ENCODE measurements around the gene TMSB4X.
"Not testable (repeated sequence)": the region's sequence is repeated elsewhere in the genome, so short reads cannot be mapped to it uniquely, and the experiment has no call there.

TMSB4X gene

DNA sequence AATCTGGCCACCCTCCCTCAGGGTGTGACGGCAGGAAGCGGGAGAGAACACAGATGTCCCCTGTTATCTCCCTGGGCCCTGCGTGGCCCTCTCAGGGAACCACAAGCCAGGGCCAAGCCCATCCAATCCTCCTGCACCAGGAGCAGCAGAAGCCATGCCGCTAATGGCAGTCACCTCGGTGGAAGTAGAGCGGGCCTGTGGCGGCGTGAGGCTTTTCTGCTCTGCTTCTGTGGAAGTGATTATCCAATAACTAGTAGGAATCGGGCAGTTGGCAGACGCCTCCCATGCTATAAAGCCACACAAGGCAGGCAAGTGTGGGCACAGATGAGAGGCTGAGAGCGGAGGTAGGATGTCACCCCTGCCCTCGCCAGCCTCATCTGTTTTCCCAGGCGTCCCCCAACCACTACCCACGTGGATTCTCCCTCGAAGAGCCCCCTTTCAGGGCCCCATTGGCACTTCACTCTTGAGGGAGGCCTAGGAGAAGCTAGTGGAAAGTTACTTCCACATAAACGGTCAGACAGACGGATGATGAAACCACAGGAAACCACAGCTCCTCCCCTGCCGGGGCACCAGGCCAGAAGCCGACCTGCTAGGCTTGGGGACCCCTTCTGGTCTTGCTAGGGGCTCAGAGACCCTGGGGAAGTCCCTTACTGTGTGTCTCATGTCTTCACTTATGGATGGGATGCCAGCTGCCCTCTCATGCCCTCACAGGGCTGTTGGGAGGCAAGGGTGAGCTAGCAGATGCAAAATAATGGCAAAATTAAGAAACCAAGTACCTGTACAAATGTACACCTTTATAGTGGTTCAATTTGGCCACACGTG is 18.8 kb upstream of the TMSB4X start:
- DNase-seq, result no peak

DNA sequence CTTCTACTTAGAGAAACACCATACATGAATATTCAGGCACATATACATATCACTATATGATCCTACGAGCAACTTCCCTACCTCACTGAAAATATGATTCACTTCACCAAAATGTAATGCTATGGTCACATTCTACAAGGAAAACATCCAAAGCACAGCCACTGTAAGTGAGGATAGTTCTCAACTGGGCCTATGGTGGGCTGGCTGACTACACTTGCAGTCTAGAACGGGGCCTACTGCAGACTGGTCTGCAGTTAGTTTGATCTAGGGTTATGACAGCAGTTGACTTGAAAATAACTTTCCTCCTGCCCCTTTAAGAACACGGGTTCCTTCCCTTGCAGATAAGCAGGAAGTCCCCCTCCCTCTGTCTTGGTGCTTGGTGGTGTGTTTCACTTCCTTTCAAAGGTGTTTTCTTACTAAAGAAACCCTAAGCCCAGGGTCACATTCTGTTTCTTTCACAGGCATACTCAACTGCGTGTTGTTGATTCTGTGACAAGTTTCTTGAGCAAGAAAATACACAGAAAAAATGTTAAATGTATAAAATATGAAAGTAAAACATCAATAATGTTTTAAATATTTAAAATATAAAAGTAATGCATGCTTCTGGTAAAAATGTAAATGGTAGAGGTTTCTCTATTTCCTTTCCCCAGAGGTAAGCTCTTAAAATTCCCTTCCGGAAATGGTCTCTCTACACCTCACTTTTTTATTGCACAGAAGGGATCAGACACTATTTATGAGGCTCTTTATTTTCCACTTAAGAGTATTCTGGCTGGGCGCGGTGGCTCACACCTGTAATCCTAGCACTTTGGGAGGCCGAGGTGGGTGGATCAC is 18.0 kb upstream of the TMSB4X start:
- DNase-seq, result no peak

DNA sequence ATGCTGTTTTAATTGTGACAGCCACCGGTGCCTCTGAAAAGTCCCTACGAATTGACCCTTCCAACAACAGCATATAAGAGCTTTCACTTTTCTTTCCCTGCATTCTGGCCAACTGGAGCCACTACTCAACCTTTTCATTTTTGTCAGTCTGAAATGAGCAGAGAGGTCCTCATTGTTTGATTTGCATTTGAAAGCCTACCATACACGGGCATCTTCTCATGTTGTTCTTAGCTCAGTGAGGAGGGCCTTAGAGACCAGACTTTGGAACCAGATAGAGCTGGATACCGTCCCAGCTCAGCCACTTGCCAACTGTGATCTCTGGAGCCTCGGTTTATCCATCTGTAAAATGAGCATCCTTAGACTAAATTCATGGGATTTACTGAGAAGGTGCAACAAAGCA is 16.9 kb upstream of the TMSB4X start:
- DNase-seq, result no peak

DNA sequence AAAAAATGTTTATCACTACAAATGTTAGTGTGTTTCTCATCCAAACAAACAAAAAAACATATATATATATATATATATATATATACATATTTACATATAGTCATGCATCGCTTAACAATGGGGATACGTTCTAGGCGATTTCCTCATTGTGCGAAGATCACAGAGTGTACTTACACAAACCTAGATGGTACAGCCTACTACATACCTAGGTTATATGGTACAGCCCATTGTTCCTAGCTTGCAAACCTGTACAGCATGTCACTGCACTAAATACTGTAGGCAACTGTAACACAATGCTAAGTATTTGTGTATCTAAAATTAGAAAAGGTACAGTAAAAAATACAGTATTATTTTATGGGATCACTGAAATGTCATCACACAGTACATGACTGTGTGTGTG is 16.4 kb upstream of the TMSB4X start:
- DNase-seq, result no peak

DNA sequence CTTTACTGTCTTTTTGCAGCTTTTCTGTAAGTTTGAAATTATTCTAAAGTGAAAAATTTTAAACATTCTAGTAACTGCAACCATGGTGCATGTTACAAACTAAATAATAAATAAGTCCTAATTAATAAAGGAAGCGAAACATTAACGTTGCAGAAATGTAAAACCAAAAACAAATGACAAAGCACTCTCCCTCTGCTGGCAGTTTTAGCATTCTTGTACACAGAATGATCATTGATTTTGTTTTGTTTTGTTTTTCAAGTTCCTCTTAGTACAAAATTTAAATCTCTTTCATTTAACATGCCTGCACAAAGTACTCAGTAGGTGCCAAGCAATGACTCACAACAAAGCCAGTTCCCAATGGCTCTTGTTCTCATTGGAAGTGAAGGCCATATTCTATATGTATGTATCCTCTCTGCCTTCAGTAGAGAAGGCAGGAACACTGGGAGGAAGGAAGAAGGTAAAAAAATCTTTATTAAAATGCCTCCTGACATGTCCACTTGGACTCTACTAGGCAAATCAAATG is 13.7 kb upstream of the TMSB4X start:
- DNase-seq, result no peak

DNA sequence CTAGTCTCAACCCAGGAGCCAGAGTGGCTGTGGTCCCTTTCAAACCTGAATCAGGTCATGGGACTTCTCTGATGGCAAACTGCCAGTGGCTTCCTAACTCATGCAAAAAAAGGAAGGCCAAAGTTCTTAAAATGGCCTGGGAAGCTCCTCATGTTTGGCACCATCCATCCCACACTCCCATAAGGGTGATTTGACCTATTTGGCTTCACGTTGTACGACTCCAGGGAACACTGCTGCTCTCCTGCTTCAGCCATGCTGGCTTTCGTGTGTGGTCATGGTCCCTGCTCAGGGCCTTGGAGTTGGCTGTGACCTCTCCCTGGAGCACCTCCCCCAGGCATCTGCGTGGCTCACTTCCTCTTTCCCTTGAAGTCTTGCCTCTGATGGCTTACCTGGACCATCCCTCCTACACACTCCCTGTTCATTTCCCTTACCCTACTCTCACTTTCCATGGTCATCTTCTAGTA is 12.8 kb upstream of the TMSB4X start:
- no peak for DNase-seq

DNA sequence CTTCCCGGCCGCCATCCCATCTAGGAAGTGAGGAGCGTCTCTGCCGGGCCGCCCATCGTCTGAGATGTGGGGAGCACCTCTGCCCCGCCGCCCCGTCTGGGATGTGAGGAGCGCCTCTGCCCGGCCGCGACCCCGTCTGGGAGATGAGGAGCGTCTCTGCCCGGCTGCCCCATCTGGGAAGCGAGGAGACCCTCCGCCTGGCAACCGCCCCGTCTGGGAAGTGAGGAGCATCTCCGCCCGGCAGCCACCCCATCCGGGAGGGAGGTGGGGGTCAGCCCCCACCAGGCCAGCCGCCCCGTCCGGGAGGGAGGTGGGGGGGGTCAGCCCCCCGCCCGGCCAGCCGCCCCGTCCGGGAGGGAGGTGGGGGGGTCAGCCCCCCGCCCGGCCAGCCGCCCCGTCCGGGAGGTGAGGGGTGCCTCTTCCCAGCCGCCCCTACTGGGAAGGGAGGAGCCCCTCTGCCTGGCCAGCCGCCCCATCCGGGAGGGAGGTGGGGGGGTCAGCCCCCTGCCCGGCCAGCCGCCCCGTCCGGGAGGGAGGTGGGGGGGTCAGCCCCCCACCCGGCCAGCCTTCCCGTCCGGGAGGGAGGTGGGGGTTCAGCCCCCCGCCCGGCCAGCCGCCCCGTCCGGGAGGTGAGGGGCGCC is 11.6 kb upstream of the TMSB4X start:
- DNase-seq, result not testable (repeated sequence)

DNA sequence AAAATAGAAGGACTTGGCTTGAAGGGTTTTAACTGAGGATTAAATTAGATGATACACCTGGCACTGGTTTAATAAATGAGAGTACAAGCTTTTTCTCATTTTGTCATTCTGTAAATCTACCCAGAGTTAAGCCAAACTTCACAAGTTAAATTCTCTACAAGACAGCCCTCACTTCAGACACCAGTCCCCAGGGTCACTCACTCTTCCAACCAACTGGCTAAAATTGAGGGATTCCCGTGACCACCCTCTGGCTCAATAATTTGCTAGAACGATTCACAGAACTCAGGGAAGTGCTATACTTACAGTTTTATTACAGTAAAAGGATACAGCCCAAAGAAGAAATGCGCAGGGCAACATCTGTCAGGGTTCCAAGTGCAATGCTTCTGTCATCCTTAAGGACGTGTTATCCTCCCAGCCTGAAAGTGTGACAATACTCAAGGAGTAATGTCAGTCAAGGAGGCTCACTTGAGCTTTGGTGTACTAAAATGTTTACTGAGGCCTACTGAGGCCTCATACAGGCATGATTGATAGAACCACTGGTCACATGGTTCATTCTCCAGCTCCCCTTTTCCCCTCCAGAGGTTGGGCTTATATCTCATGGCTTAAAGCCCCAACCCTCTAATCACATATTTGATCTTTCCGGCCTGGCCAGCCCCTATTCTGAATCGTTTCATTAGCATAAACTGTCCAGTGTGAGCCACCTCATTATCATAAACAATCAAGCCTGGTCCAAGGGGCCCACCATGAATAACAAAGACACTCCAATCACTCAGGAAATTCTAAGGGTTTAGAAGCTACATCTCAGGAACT is 9.6 kb upstream of the TMSB4X start:
- DNase-seq, result no peak

DNA sequence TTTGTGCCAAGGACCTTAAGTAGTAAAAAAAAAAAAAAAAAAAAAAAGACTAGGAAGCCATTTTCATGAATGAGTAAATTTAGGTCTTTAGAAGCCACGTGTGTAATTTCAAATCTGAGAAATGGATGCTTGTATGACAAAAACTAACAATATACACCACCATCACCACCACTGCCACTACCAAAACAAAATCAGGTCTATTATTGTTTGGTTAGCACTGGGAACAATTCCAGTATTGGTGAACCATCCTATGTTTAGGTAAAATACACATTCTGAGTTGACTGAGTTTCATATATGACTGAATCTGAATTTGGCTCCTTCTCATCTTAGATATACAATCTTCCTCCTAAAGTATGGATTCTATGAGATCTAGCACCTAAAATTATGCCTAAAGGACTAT is 8.8 kb upstream of the TMSB4X start:
- no peak for DNase-seq

DNA sequence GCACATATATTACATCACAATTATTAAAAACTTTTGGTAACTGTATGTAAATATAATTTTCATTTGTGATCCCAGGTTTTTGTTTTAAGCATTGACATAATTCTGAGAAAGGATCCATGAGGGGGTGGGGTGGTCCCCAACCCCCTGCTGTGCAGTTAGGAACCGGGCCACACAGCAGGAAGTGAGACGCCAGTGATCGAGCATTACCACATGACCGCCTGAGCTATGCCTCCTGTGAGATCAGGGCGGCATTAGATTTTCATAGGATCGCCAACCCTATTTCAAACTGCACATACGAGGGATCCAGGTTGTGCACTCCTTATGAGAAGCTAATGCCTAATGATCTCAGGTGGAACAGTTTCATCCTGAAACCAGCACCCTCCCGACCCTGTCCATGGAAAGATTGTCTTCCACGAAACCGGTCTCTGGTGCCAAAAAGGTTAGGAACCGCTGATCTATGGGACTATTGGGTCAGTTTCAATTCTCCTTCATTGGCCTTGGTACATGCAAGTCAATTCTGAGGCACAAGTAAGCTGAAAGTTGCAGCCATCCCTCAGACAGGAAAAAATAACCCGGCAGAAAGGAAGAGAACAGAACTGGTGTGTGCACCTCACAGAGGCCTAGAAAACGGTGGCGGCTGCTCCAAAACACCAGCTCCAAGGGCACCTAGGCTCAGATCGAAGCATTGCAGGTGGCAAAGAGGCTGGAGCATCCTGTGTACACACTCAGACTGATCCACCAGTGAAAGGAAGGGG is 7.0 kb upstream of the TMSB4X start:
- no peak for DNase-seq

DNA sequence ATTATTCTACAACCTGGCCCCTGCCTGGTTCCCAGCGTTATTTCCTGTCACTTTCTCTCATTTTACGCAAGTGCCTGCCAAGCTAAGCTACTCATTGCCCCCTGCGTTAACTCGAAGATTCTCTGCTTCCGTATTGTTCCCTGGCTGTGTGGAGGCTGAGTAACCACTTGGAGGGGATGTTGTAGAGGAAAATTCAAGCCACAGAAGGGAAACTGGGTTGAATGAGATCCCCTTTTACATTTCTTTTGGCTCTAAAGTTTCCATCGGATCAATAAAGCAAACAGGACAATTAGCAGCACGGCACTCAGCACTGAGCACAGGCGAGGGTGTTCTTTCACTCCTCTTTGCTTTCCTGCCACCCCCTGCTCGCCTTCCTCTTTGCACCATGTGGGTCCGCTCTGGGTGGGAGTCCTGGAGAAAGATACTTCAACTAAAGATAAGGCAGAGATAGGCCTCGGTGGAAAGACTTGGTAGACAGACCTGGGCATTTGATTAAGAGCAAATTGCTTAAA is 4.2 kb upstream of the TMSB4X start:
- peak; percentile 38 to 58 for DNase-seq

DNA sequence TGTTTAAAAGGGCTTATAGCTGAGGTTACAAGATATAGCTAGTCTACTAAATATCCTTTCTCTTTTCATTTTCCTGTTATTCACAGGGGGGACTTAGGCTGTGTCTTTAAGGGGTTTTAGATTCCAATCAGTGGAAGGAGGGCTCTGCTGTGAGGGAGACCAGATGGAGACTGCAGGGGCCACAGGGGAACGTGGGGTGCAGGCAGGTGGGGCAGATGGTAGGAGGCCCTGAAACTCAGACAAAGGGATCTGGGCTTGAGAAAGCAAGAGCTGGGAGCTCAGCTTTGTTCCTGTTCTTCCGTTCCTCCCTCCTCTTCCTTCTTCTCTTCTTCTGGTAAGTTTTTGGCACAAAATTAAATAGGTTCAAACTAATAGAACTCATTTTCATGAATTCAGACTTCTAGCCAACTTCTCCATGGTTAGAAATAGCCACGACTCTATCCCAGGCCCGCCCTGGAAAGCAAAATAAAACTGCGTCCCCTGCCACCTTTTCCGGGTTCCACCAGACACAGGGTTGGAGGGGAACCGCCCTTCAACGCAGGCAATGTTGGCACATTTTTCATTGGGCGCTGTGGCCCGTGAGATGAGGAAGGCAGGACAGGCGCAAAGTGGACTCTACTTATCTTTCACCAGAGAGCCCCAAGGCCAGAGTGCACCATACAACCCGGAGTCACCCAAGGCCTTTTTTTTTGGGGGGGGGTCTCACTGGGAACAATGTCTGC is 3.5 kb upstream of the TMSB4X start:
- no peak for DNase-seq

DNA sequence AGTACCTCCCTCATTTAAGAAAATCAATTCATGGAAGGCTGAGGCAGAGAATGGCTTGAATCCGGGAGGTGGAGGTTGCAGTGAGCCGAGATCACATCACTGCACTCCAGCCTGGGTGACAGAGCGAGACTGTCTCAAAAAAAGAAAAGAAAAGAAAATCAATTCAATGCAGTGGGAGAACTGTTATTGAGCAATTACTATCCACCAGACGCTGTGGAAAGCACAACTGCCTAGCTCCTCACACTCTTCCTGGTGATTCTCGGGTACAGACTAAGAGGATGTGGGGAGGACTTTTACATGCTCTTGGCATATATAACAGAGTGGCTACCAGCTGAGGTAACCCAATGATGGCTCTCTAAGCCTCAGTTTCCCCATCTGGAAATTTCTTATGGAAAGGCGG is 2.7 kb upstream of the TMSB4X start:
- no peak for DNase-seq

DNA sequence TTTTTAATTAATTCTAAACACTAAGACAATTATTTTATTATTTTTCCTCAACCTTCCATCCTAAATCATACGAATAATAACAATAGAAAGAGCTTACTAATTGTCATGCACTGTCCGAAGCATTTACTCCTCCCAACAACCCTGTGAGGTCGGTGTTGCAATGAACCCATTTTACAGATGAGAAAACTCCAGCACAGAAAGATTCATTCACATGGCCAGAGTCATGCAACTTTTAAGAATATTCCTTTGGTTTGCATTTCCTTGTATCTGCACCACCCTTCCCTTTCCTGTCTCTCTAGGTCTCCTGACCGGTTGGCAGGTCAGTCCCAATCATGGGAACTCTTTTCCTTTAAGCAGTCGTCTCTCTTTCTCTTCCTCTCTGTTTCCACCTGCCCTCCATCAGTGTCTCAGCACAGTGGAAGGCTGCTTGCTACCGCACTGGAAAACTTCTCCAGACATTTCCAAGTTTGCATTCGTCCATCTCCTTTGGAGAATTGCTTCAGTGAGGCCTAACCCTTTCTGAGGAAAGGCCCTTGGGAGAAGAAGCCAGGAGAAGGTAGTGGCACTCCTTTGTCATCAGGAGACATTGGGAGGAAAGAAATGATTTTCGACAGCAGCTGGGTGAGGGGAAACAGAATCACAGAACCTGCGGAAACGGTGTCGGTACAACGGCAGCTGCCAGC is 1.9 kb upstream of the TMSB4X start:
- DNase-seq, result no peak

DNA sequence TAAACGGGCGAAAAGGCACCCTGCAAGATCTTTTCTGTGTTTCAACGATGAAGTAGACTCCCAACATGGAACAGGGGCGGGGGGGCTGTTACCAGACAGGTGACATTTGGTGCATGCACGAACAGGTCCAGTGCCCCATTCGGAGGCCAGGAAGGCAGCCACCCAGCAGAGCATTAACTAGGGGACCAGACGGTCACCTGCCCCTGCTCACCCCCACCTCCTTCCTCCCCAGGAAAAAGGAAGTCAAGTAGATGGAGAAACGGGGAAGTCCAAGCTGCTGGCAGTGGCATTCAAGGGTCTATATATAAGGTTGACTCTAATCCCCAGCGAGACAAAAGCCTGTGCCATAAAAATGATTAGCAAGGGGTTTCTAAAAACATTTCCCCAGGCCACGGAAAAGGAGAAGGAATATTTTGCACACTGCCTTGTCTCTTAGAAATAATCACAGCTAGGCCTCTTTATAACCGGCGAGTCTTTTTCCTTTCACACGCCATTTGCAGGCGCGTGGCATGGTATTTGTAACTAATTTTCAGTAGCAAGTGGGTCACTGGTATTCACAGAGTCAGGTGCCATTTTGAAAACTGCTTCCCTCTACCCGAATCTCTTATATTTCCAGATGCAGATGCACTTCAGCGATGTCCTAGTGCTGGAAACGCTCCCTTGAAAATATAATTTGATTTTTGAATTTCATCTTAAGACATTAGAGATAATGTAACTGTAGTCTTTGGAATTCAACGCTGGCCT is 1.2 kb upstream of the TMSB4X start:
- no peak for DNase-seq

DNA sequence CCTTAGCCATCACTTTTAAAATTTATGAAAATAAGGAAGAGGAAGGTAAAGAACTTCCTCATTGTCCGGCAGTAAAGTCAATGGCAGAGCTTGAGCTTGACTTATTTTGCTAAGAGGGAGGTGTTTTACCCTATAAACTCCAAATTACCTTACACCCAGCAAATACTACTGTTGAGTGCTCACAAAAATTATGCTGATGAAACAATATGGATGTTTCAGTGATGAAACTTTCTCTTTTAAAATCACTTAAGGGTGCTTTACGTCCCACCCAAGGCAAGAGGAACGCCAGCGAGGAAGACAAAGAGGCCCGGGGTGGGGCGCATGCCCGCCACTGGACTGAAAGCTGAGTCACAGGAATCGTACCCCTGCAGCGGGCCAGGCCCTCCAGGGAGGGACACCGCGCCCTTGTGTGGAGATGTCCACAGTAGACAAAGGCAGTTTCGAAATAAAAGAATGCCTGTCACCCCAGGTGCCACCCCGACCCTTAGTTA is 560 bp upstream of the TMSB4X start:
- peak in 1 of 2 experiments; percentile 28 for DNase-seq

DNA sequence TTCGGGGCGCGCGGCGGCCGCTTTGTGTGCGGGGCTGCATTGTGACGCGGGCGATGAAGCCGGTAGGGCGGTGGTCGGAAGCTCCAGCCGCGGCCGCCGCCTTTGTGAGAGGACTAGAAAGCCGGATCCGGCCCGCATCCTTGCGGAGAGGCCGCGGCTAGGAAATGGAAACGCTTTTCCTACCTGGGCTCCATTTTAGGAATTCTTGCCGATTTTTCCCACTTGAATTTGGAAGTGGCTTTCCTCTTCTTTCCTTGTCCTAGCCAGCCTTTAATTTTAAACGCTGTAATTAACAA is 708 bp downstream of the TMSB4X start:
- DNase-seq, result no peak

DNA sequence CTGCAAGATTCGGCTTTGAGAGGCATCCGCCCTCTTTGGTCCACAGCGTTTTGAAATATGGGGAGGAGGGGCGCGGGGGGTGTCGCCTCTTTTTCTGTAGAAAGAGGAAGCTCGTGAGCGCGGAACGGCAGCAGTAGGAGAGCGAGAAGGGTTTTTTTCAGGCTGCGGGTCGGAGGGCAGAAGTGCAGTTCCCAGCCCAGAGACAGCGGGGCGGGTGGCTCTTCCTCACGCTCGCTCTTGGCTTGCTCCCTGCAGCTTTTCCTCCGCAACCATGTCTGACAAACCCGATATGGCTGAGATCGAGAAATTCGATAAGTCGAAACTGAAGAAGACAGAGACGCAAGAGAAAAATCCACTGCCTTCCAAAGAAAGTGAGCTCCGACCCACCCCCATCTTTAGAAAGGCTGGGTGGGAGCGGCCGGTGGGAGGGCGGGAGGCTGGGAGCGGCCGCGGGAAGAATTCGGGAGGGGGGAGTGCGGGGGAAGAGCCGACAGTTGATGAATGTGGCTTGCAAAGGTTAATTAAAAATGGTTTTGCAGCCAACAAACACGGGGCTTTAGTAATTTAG is 1.2 kb downstream of the TMSB4X start:
- DNase-seq, result peak in 1 of 2 experiments; percentile 52

Measured in NCI-H446 (cell line).